Neural cell (in vitro differentiated cells): Measurements from ENCODE around the gene DGKI.

Experiments used
- CTCF ChIP-seq: fragments of 450-650 bp; IDR thresholded peaks from 2 replicates; pipeline ENCODE4 v1.5.1; 2014; ENCODE audit warnings: antibody characterized with exemption, mild to moderate bottlenecking, moderate library complexity; ENCODE audit not compliant: poor library complexity, severe bottlenecking
- EP300 ChIP-seq: fragments of 450-650 bp; conservative IDR thresholded peaks from 2 replicates; pipeline ENCODE4 v1.6.1; 2014; ENCODE audit warnings: antibody characterized with exemption, mild to moderate bottlenecking, moderate library complexity; ENCODE audit not compliant: poor library complexity, severe bottlenecking
- EZH2 ChIP-seq: fragments of 200-600, 300-800 bp; shearing (Covaris generic), sonication (generic); IDR thresholded peaks from 2 replicates; pipeline ENCODE4 v1.6.1; 2014; ENCODE audit warnings: antibody characterized with exemption, low read length, borderline replicate concordance, mild to moderate bottlenecking; ENCODE audit not compliant: insufficient read depth, poor library complexity, severe bottlenecking
- RAD21 ChIP-seq: fragments of 450-650 bp; conservative IDR thresholded peaks from 2 replicates; pipeline ENCODE4 v1.6.1; 2014; ENCODE audit warnings: antibody characterized with exemption, mild to moderate bottlenecking, moderate library complexity
- SMC3 ChIP-seq: fragments of 450-650 bp; conservative IDR thresholded peaks from 2 replicates; pipeline ENCODE4 v1.6.1; 2014; ENCODE audit warnings: antibody characterized with exemption, mild to moderate bottlenecking, moderate library complexity; ENCODE audit not compliant: poor library complexity
- TAF1 ChIP-seq: IDR thresholded peaks from 2 replicates; pipeline ENCODE4 v1.6.1; 2012; ENCODE audit warnings: low read depth

- no peak for TF ChIP-seq EZH2
- no peak for TF ChIP-seq CTCF
- TF ChIP-seq RAD21 = no peak
- TF ChIP-seq EP300 = no peak
- no peak for TF ChIP-seq SMC3
- TF ChIP-seq TAF1 = no peak
These were observed 1.3 kb upstream of the DGKI start for GRCh38 chr7:137848095-137848494.
